OCI-LY7 (cell line): ENCODE results near the gene DMRTA1. TPM values are rescaled to one million over a fixed set of nuclear protein-coding genes. Genes with fewer than 3 reads are reported as not detected.

Experiments
- BruUV-seq: library from RNA; stranded (reverse); fragments of 400-500 nt; replicated peaks from 2 replicates; lab custom pipeline; 2021; lab: Mats Ljungman, UMichigan
- CTCF ChIA-PET: fragments of 300-600 bp; sonication (Branson Sonifier 250); formaldehyde crosslinking; loops from one replicate; lab custom pipeline; 2022; ENCODE audit warnings: antibody characterized with exemption; ENCODE audit not compliant: unreplicated experiment; lab: Charles Lee
- POLR2A ChIA-PET: fragments of 300-600 bp; sonication (Branson Sonifier 250); formaldehyde crosslinking; loops from one replicate; lab custom pipeline; 2022; ENCODE audit warnings: antibody characterized with exemption; lab: Charles Lee
- DNase-seq: peaks from one replicate; pipeline ENCODE4 v3.0.0-alpha.2; 2015; ENCODE audit warnings: low spot score
- H2AFZ ChIP-seq: fragments of 200-600 bp; sonication (generic), shearing (Covaris generic); 2 replicates; pipeline ENCODE4 v1.6.1; 2014; ENCODE audit warnings: mild to moderate bottlenecking, antibody characterized with exemption, low read length, moderate library complexity
- H3K27ac ChIP-seq: fragments of 200-600 bp; sonication (generic); 2 replicates; pipeline ENCODE4 v1.5.1; 2014; ENCODE audit warnings: mixed run types, low read depth, mild to moderate bottlenecking, moderate library complexity, low read length, inconsistent platforms; ENCODE audit not compliant: poor library complexity, severe bottlenecking
- H3K36me3 ChIP-seq: fragments of 200-600 bp; sonication (generic); 2 replicates; pipeline ENCODE4 v1.6.1; 2014; ENCODE audit warnings: mild to moderate bottlenecking, antibody characterized with exemption, low read length, moderate library complexity, mixed read lengths; ENCODE audit not compliant: insufficient read depth
- H3K4me1 ChIP-seq: fragments of 200-600 bp; sonication (generic); 2 replicates; pipeline ENCODE4 v1.5.1; 2014; ENCODE audit warnings: mild to moderate bottlenecking, low read length; ENCODE audit not compliant: insufficient read depth, poor library complexity, severe bottlenecking
- H3K4me2 ChIP-seq: fragments of 200-600 bp; sonication (generic); 2 replicates; pipeline ENCODE4 v1.6.1; 2014; ENCODE audit warnings: mild to moderate bottlenecking, low read length
- H3K4me3 ChIP-seq: fragments of 200-600 bp; sonication (generic); 2 replicates; pipeline ENCODE4 v1.5.1; 2014; ENCODE audit warnings: mild to moderate bottlenecking, low read depth, low read length; ENCODE audit not compliant: poor library complexity, severe bottlenecking
- H3K79me2 ChIP-seq: fragments of 200-600 bp; sonication (generic); 2 replicates; pipeline ENCODE4 v1.6.1; 2016; ENCODE audit warnings: low read depth, mild to moderate bottlenecking, low read length, moderate library complexity, mixed read lengths; ENCODE audit not compliant: insufficient read depth
- H3K9me2 ChIP-seq: fragments of 200-600 bp; sonication (generic); 2 replicates; pipeline ENCODE4 v1.6.1; 2016; ENCODE audit warnings: mild to moderate bottlenecking, low read length, mixed read lengths; ENCODE audit not compliant: insufficient read depth
- H3K9me3 ChIP-seq: fragments of 200-600 bp; sonication (generic); 2 replicates; pipeline ENCODE4 v1.6.1; 2014; ENCODE audit warnings: mild to moderate bottlenecking, mixed run types, low read length, mixed read lengths
- H4K20me1 ChIP-seq: fragments of 200-600 bp; sonication (generic); 2 replicates; pipeline ENCODE4 v1.6.1; 2014; ENCODE audit warnings: mild to moderate bottlenecking, antibody characterized with exemption, low read length, moderate library complexity, mixed read lengths; ENCODE audit not compliant: insufficient read depth
- EZH2phosphoT487 ChIP-seq: fragments of 200-600 bp; sonication (generic); IDR thresholded peaks from 2 replicates; pipeline ENCODE4 v1.6.1; 2018; ENCODE audit warnings: low read depth, borderline replicate concordance, mild to moderate bottlenecking, mixed run types, antibody characterized with exemption, low read length, moderate library complexity, mixed read lengths
- intact Hi-C: fragments of 100-400 bp; cut with micrococcal nuclease; formaldehyde crosslinking; loops from one replicate; pipeline ENCODE4 v1.10.0; 2022; ENCODE audit not compliant: unreplicated experiment
- total RNA-seq, 2 experiments: library from RNA; depleted of rRNA in 1 of 2; stranded (reverse); fragments of >200 nt in 1 of 2; shearing (Covaris generic) in 1 of 2; gene quantifications; 2 replicates each; pipeline ENCODE4 v1.2.3, GENCODE V29; 2014 to 2022
- TF ChIP-seq, protein P1 (sequence below): fragments of 200-600 bp; sonication (generic); conservative IDR thresholded peaks from 2 replicates; pipeline ENCODE4 v1.5.1; 2014; ENCODE audit warnings: mild to moderate bottlenecking, antibody characterized with exemption, low read length, moderate library complexity, mixed read lengths

DMRTA1 gene
- total RNA-seq, 2 experiments from 2014 or later, result not detected

DNA sequence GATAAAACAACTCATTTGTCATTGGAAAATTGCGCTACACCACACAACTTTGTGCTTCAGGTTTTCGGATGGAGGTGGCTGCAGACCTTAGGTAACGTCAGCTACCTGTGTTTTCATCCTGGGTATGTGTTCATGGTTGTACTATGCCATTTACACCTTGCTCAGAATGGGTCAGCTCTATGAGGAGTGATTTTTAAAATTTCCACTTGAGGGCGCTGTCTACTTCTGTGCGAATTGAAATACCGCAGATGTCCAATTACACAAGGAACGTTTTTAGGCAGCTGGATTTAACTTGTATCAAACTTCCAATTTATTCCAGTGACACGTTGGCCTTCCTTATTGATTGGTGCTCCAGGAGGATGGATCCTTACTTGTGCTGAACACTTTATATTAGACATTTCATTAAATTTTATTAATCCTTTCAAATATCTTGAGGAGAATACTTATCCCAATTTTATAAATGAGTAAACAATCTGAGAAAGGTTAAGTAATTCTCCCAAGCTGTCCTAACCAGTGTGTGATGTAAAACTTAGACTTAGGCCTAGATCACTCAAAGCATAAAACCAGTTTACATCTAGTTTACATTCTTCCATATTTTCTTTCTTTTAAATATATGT, 23.4 kb downstream of the DMRTA1 start:
- no peaks in the 10 kb centered on the region for H3K79me2 ChIP-seq
- DNase-seq, result peak; percentile 88
- H3K9me2 ChIP-seq, result no peaks in the 10 kb centered on the region
- H3K36me3 ChIP-seq, result peaks cover 31% of the 10 kb centered on the region
- H3K4me1 ChIP-seq, result peaks cover 45% of the 10 kb centered on the region
- CTCF ChIA-PET, result interaction anchor here (0.6 to 1.2 kb wide), 3 partner anchors 51 to 249 kb away, joined by 3 to 7 read pairs (median 3); no protein-coding TSS in a partner anchor
- H3K27ac ChIP-seq, result no peak overlapping the region
- H4K20me1 ChIP-seq, result no peaks in the 10 kb centered on the region
- H2AFZ ChIP-seq, result peak overlapping the region; percentile 37; the same call in 1 of the 2 replicates
- no peak overlapping the region for H3K4me3 ChIP-seq
- peaks cover 27% of the 10 kb centered on the region; the same call in 1 of the 2 replicates for H3K9me3 ChIP-seq
- POLR2A ChIA-PET, result interaction anchor here (0.7 kb wide), 1 partner anchor 175 kb away, joined by 3 read pairs; no protein-coding TSS in a partner anchor
- no peak overlapping the region for H3K4me2 ChIP-seq
- TF ChIP-seq EZH2phosphoT487, result no peak
- TF ChIP-seq, protein P1, sequence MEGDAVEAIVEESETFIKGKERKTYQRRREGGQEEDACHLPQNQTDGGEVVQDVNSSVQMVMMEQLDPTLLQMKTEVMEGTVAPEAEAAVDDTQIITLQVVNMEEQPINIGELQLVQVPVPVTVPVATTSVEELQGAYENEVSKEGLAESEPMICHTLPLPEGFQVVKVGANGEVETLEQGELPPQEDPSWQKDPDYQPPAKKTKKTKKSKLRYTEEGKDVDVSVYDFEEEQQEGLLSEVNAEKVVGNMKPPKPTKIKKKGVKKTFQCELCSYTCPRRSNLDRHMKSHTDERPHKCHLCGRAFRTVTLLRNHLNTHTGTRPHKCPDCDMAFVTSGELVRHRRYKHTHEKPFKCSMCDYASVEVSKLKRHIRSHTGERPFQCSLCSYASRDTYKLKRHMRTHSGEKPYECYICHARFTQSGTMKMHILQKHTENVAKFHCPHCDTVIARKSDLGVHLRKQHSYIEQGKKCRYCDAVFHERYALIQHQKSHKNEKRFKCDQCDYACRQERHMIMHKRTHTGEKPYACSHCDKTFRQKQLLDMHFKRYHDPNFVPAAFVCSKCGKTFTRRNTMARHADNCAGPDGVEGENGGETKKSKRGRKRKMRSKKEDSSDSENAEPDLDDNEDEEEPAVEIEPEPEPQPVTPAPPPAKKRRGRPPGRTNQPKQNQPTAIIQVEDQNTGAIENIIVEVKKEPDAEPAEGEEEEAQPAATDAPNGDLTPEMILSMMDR, result peak; percentile 98
- no TSS peak for BruUV-seq
- intact Hi-C loops, result loop anchor here (1.0 to 10.0 kb wide), 6 partner anchors 42 to 1022 kb away; no protein-coding TSS in a partner anchor

DNA sequence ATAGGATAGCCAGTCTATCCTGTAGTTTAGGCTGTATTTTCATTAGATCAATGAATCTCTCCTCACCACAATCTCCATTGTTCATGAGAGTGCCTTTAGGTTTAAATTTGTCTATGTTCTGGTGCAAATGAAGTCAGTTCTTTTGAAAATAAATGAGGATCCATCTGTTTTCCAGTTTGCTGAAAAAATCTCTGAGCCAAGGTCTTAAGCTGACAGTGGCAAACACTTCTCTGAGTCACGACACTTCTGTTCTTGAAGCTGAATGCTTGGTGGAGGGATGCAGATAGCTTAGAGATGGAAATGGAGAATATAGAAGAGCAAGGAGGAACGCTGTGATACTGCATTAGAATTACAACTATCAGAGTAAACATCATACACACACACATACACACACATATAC, 34.9 kb downstream of the DMRTA1 start:
- H3K4me2 ChIP-seq, result no peak overlapping the region
- H3K9me2 ChIP-seq, result no peaks in the 10 kb centered on the region
- H3K36me3 ChIP-seq, result peaks cover 19% of the 10 kb centered on the region; the same call in 1 of the 2 replicates
- CTCF ChIA-PET, result no interaction called here
- no peaks in the 10 kb centered on the region for H3K79me2 ChIP-seq
- POLR2A ChIA-PET, result interaction anchor here (0.9 to 2.2 kb wide), 2 partner anchors 14 to 18 kb away, joined by 3 to 8 read pairs; no protein-coding TSS in a partner anchor
- H4K20me1 ChIP-seq, result no peaks in the 10 kb centered on the region
- no TSS peak for BruUV-seq
- H3K4me3 ChIP-seq, result no peak overlapping the region
- TF ChIP-seq, protein P1, result no peak
- TF ChIP-seq EZH2phosphoT487, result no peak
- H3K9me3 ChIP-seq, result peaks cover 35% of the 10 kb centered on the region
- intact Hi-C loops, result no loop called here
- no peak for DNase-seq
- H3K27ac ChIP-seq, result no peak overlapping the region
- peaks cover 13% of the 10 kb centered on the region for H3K4me1 ChIP-seq
- H2AFZ ChIP-seq, result peak overlapping the region; percentile 58; the same call in 1 of the 2 replicates
